Activated naive CD4-positive, alpha-beta T cell treated with anti-CD3 and anti-CD28 coated beads for 36 hours (primary cell): ENCODE measurements around the gene OR11L1. TPM values are rescaled to one million over a fixed set of nuclear protein-coding genes. Genes with fewer than 3 reads are reported as not detected.

Source experiments
- CTCF ChIA-PET: fragments of 350-600 bp; sonication (Branson Sonifier 250); formaldehyde crosslinking; loops from one replicate; lab custom pipeline; 2021; ENCODE audit warnings: antibody characterized with exemption; lab: Charles Lee
- DNase-seq: peaks from one replicate; pipeline ENCODE4 v3.0.0-alpha.2; 2020
- H3K27ac Mint-ChIP-seq: one replicate; pipeline ENCODE4 v1.8.0; 2021; ENCODE audit warnings: mild to moderate bottlenecking, mixed read lengths
- H3K27me3 Mint-ChIP-seq: one replicate; pipeline ENCODE4 v1.8.0; 2021; ENCODE audit warnings: low read depth, mixed read lengths
- H3K36me3 Mint-ChIP-seq: one replicate; pipeline ENCODE4 v1.8.0; 2021; ENCODE audit warnings: low read depth, mixed read lengths
- H3K4me1 Mint-ChIP-seq: one replicate; pipeline ENCODE4 v1.8.0; 2021; ENCODE audit warnings: low read depth, mixed read lengths
- H3K4me3 Mint-ChIP-seq: one replicate; pipeline ENCODE4 v1.8.0; 2021; ENCODE audit warnings: mild to moderate bottlenecking, moderate library complexity, mixed read lengths
- H3K9me3 Mint-ChIP-seq: one replicate; pipeline ENCODE4 v1.8.0; 2021; ENCODE audit warnings: mixed read lengths
- intact Hi-C: fragments of 100-400 bp; cut with micrococcal nuclease; formaldehyde crosslinking; loops from one replicate; pipeline ENCODE4 v1.15.1; 2023
- total RNA-seq, 2 experiments: library from RNA; stranded (reverse); gene quantifications; one replicate each; pipeline ENCODE4 v1.2.3, GENCODE V29; 2021

The OR11L1 gene
- total RNA-seq, 2 experiments from 2014 or later: not detected

DNA sequence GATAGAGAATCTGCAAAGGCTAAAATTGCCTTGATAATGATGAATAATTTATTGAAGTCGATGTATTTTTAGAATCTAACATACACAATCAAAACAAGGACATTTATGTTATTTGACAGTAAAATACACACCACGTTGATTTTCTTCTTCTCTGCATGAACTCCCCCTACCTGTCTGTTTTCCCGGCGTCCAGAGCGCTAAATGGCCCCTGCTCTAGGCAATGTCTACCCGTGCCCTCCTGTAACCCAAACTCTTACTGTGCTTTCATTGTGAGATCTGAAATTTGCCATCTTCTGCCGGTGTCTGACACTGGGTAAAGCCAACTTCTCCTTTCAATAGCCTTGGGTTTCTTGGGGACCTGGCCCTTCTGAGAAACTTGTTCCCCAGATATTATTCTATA, 6.7 kb upstream of the OR11L1 start:
- Mint-ChIP-seq H3K4me3 (no peak overlapping the region), H3K27me3 (peaks cover 19% of the 10 kb centered on the region), H3K27ac (no peak overlapping the region), H3K4me1 (no peaks in the 10 kb centered on the region), H3K36me3 (no peaks in the 10 kb centered on the region), H3K9me3 (peaks cover 2% of the 10 kb centered on the region)
- intact Hi-C loops: no loop called here
- no peak for DNase-seq
- CTCF ChIA-PET: no interaction called here

DNA sequence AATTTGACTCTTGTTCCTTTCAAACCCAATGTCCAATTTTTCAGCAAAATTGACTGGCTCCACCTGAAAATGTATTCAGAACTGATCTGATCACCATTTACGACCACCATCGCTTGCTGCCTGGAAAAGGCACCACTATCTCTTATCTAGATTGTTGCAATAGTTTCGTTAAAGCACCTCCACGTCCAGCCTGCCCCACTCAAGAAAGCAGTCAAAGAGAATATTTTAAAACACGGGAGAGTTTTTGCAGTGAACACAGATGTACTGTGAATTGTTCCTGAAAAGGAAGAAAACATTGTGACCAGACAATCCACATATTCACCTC, 4.0 kb upstream of the OR11L1 start:
- CTCF ChIA-PET: no interaction called here
- Mint-ChIP-seq H3K36me3 (no peaks in the 10 kb centered on the region), H3K27me3 (no peaks in the 10 kb centered on the region), H3K4me3 (no peak overlapping the region), H3K9me3 (no peaks in the 10 kb centered on the region), H3K4me1 (no peaks in the 10 kb centered on the region), H3K27ac (no peak overlapping the region)
- no peak for DNase-seq
- intact Hi-C loops: no loop called here

DNA sequence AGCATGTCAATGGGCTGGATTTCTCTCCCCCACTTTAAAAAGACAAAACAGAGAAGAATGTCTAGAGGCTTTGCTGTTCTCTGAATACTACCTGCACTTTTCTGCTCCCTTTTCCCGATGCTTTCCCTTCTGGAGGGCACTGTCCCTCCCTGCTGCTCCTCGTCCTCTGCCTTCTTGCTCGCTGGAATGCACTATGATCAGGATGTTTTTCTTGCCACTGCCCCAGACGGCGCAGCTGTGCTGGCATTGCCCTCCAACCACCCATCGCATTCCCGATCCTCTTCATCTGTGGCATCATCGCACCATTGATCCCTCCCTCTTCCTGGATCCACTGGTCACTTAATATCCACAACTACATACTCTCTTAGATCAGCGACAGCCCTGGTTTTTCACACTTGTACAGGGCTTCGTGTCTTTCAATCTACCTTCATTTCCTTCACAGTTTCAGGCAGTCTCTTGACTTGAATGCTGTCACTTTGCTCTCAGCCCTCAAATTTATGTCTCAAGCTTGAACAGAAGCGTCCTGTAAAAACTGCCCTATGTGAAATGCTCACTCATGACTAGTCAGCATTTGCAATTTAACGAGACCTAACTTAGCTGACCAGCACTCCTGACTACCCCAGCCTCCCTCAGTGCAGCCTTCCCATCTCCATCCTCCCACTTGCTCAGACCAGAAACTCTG, 3.5 kb upstream of the OR11L1 start:
- Mint-ChIP-seq H3K9me3 (no peaks in the 10 kb centered on the region), H3K4me3 (no peak overlapping the region), H3K27me3 (no peaks in the 10 kb centered on the region), H3K36me3 (no peaks in the 10 kb centered on the region), H3K4me1 (no peaks in the 10 kb centered on the region), H3K27ac (no peak overlapping the region)
- intact Hi-C loops: no loop called here
- no peak for DNase-seq
- CTCF ChIA-PET: no interaction called here

DNA sequence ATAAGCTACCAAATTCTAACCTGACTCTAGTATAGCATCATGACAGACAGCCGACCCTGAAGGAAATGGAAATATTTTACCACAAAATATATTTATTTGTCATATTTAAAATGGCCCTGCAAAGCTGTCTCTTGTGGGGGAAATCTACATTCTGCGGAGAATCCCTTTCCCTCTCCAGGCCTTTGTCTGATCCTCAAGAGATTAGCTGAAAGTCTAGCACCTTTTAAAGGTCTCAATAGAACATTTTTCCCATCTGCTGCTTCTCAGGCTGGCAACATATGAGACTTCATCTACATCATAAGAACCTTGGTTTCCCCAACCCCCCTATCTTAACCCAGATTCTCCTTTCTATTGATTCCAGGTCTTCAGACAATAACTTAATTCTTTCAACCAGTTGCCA, 1.7 kb upstream of the OR11L1 start:
- no peaks in the 10 kb centered on the region for H3K4me1 Mint-ChIP-seq
- no peak overlapping the region for H3K27ac Mint-ChIP-seq
- intact Hi-C loops: no loop called here
- H3K4me3 Mint-ChIP-seq: no peak overlapping the region
- H3K27me3 Mint-ChIP-seq: no peaks in the 10 kb centered on the region
- H3K36me3 Mint-ChIP-seq: no peaks in the 10 kb centered on the region
- no peak for DNase-seq
- no peaks in the 10 kb centered on the region for H3K9me3 Mint-ChIP-seq
- CTCF ChIA-PET: no interaction called here

DNA sequence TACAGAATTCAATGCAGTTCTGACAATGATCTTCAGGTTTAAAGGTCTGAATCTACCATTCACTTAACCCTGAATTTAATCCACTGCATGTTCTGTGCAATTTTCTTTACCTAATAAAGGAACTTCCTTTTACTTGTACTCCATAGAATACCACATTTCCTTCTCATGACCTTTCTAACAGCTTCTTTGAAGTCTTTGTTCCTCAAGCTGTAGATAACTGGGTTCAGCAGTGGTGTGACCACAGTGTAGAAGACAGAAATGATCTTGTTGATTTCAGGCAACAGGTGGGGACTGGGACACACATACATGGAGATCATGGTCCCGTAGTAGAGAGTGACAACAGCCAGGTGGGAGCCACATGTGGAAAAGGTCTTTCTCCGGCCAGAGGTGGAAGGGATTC, 878 bp downstream of the OR11L1 start:
- DNase-seq: no peak
- CTCF ChIA-PET: no interaction called here
- H3K4me3 Mint-ChIP-seq: no peak overlapping the region
- intact Hi-C loops: no loop called here
- no peak overlapping the region for H3K27ac Mint-ChIP-seq
- H3K27me3 Mint-ChIP-seq: no peaks in the 10 kb centered on the region
- no peaks in the 10 kb centered on the region for H3K9me3 Mint-ChIP-seq
- H3K4me1 Mint-ChIP-seq: no peaks in the 10 kb centered on the region
- H3K36me3 Mint-ChIP-seq: no peaks in the 10 kb centered on the region

DNA sequence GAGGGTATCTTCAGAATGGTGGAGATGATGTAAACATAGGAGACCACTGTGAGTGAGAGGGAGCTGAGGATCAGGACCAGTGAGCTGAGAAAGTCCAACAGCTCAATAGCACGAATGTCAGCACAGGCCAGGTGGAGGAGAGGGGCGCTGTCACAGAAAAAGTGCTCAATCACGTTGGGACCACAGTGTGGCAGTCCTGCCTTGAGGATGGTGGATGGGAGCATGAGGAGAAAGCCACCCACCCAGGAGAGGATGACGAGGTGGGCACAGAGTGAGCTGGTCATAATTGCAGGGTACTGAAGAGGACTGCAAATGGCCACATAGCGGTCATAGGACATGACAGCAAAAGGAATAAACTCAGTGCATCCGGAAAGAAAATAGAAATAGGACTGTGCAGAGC, 8.1 kb downstream of the OR11L1 start:
- DNase-seq: no peak
- peaks cover 8% of the 10 kb centered on the region for H3K27me3 Mint-ChIP-seq
- H3K36me3 Mint-ChIP-seq: no peaks in the 10 kb centered on the region
- H3K9me3 Mint-ChIP-seq: no peaks in the 10 kb centered on the region
- CTCF ChIA-PET: no interaction called here
- H3K27ac Mint-ChIP-seq: no peak overlapping the region
- intact Hi-C loops: no loop called here
- H3K4me1 Mint-ChIP-seq: no peaks in the 10 kb centered on the region
- H3K4me3 Mint-ChIP-seq: no peak overlapping the region

DNA sequence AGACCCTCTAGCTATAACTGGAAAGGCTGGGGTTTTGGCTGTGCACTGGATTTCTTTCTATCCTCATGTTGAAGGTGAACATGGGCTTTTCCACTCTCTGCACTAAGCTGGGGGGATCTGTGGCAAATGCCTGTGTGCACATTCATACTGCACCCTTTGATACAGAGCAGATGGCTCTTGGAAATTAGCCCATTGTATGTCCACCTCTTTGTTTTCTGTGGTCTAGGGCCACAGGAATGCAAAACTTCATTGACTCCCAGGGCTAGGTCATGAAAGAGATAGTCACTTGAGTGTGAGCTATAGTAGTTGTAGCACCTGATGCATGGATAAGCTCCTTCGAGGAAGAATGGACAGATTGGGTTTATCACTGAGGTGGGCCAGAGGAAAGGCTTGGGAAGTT, 12.0 kb downstream of the OR11L1 start:
- Mint-ChIP-seq H3K4me1 (no peaks in the 10 kb centered on the region), H3K9me3 (no peaks in the 10 kb centered on the region), H3K27me3 (peaks cover 8% of the 10 kb centered on the region), H3K27ac (no peak overlapping the region), H3K36me3 (no peaks in the 10 kb centered on the region), H3K4me3 (no peak overlapping the region)
- no peak for DNase-seq
- intact Hi-C loops: no loop called here
- CTCF ChIA-PET: no interaction called here

DNA sequence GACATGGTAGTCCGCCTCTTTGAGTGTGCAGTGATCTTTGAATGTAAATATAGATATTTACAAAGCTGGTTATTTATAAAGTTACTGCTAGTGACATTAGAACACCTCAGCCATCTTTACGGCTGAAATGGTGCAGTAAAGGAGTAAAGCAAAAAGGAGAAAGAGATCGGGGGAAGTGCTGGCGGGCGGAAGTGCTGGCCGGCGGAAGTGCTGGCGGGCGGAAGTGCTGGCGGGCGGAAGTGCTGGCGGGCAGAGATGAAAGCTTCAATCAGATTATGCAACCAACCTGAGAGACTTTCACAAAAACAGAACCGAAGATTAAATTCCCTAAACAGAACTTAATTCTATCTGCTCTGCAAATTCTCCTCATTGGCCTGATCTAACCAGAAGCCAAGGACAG, 16.3 kb downstream of the OR11L1 start:
- Mint-ChIP-seq H3K27me3 (no peaks in the 10 kb centered on the region), H3K4me1 (no peaks in the 10 kb centered on the region), H3K36me3 (no peaks in the 10 kb centered on the region), H3K4me3 (no peak overlapping the region), H3K27ac (no peak overlapping the region), H3K9me3 (no peaks in the 10 kb centered on the region)
- intact Hi-C loops: no loop called here
- DNase-seq: no peak
- CTCF ChIA-PET: no interaction called here

DNA sequence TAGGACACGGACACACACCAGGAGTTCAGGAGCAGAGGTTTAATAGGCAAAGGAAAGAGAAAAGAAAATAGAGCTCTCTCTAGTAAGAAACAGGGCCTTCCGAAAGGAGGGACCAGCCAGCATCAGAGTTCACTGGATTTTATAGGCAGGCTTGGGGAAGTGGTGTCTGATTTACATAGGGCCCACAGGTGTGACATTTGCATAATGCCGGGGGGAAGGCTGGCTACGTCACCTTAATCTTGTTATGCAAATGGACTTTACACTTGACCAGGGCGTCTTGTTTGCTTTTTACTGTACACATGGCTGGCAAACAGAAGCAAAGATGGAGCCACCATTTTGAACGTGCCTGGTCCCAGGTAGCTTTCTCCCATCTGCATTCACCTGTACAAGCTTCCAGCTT, 17.7 kb downstream of the OR11L1 start, which contains the start of gene OR14A16:
Gene OR14A16 (minus strand): TSS at position 97 of the 400 bp plus-strand sequence. CDS start 8,390 bp downstream, outside the sequence.
- no peak within 1 kb of the TSS for H3K27ac Mint-ChIP-seq

DNA sequence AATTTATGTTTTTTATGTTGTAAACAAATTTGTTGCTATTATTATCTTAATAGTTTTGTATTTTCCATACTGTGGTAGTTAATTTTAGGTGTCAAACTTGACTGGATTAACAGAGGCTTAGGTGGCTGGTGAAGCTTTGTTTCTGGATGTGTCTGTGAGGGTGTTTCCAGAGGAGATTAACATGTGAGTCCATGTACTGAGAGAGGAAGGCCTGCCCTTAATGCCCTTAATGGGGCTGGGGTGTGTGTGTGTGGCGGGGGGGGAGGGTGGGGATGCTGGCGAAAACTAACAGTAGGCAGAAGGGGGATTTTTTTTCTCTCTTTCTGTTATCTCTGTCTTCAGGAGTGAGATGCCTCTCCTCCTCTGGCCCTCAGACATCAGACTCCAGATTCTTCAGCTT, 19.6 kb downstream of the OR11L1 start:
- CTCF ChIA-PET: no interaction called here
- Mint-ChIP-seq H3K4me1 (no peaks in the 10 kb centered on the region), H3K9me3 (no peaks in the 10 kb centered on the region), H3K27me3 (no peaks in the 10 kb centered on the region), H3K36me3 (no peaks in the 10 kb centered on the region), H3K4me3 (no peak overlapping the region), H3K27ac (no peak overlapping the region)
- no peak for DNase-seq
- intact Hi-C loops: no loop called here

More for the DNA sequence above, 17.7 kb downstream of the OR11L1 start, which contains the start of gene OR14A16:
- H3K27me3 Mint-ChIP-seq: no peaks in the 10 kb centered on the region
- no peaks in the 10 kb centered on the region for H3K4me1 Mint-ChIP-seq
- intact Hi-C loops: no loop called here
- DNase-seq: no peak
- no peaks in the 10 kb centered on the region for H3K36me3 Mint-ChIP-seq
- CTCF ChIA-PET: no interaction called here
- no peak within 1 kb of the TSS for H3K4me3 Mint-ChIP-seq
- no peaks in the 10 kb centered on the region for H3K9me3 Mint-ChIP-seq

DNA sequence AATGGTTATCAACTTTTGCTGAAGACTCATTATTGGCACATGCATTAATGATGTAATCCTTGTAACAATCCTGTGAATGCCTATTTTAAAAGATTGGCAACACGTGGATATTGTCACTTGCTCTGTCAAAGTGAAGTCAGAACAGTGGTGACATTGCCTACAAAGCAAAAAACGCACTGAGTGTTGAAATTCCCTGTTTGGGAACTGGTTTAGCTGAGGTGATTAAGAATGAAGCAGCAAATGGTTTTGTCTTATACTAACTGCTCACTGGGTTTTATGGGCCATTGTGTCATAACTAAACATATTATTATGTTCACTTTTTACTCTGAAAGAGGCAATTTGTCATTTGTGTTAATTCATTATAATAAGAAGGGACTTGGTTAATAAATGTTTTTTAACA, 29.1 kb downstream of the OR11L1 start:
- DNase-seq: no peak
- CTCF ChIA-PET: no interaction called here
- intact Hi-C loops: no loop called here
- Mint-ChIP-seq H3K4me3 (no peak overlapping the region), H3K9me3 (no peaks in the 10 kb centered on the region), H3K27ac (no peak overlapping the region), H3K27me3 (peaks cover 3% of the 10 kb centered on the region), H3K36me3 (no peaks in the 10 kb centered on the region), H3K4me1 (no peaks in the 10 kb centered on the region)

DNA sequence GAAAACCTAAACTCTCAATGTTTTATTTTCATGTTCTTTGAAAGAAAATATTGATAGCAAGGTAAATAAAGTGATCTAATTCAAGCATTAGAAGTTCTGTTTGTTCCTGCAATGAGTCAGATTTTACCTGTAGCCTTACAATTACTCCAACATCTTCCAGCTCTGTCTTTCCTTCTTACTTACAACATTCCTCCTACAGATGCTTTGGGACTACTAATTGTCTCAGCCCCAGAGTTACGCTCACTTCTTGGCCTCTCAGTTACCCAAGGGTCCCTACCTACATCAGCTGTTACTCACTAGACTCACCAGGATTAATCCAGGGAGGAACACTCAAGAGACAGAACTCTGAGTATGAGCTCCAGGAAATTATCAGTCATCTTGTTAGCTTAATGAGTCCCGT, 44.2 kb downstream of the OR11L1 start:
- CTCF ChIA-PET: interaction anchor here (0.6 kb wide), 1 partner anchor 288 kb away, joined by 3 read pairs; no protein-coding TSS in a partner anchor
- Mint-ChIP-seq H3K4me1 (no peaks in the 10 kb centered on the region), H3K4me3 (no peak overlapping the region), H3K9me3 (no peaks in the 10 kb centered on the region), H3K27ac (no peak overlapping the region), H3K27me3 (peaks cover 3% of the 10 kb centered on the region), H3K36me3 (no peaks in the 10 kb centered on the region)
- DNase-seq: no peak
- intact Hi-C loops: no loop called here
